HG03442 (cell line): Measurements from ENCODE around the gene EML4.
"Not testable (repeated sequence)": the region's sequence is repeated elsewhere in the genome, so short reads cannot be mapped to it uniquely, and the experiment has no call there.

ENCODE experiments used
- ATAC-seq: cut with Tn5 transposase; IDR thresholded peaks from one replicate; pipeline ENCODE4 v1.9.1; 2021; ENCODE audit warnings: mild to moderate bottlenecking, moderate library complexity; ENCODE audit not compliant: unreplicated experiment

Gene EML4

GRCh38 chr2:42171396-42171980 is 2.3 kb downstream of the EML4 start:
- ATAC-seq: peak; percentile 16

GRCh38 chr2:42172020-42172419 is 2.9 kb downstream of the EML4 start:
- ATAC-seq: no peak

- no peak for ATAC-seq
These were observed 3.4 kb downstream of the EML4 start for GRCh38 chr2:42172566-42172965.

- not testable (repeated sequence) for ATAC-seq
These were observed 4.3 kb downstream of the EML4 start for GRCh38 chr2:42173467-42173866.

- no peak for ATAC-seq
These were observed 8.0 kb downstream of the EML4 start for GRCh38 chr2:42176992-42177738.

- ATAC-seq: no peak
These were observed 9.2 kb downstream of the EML4 start for GRCh38 chr2:42178335-42178734.

GRCh38 chr2:42180300-42180699 is 11.1 kb downstream of the EML4 start:
- ATAC-seq: no peak

- ATAC-seq: no peak
These were observed 13.6 kb downstream of the EML4 start for GRCh38 chr2:42182654-42183308.

- no peak for ATAC-seq
These were observed 14.6 kb downstream of the EML4 start for GRCh38 chr2:42183775-42184174.

GRCh38 chr2:42184346-42184745 is 15.2 kb downstream of the EML4 start:
- ATAC-seq: no peak

GRCh38 chr2:42185220-42185921 is 16.2 kb downstream of the EML4 start:
- ATAC-seq: no peak

GRCh38 chr2:42186366-42186765 is 17.2 kb downstream of the EML4 start:
- no peak for ATAC-seq

- no peak for ATAC-seq
These were observed 17.9 kb downstream of the EML4 start for GRCh38 chr2:42186945-42187632.

GRCh38 chr2:42187886-42188285 is 18.7 kb downstream of the EML4 start:
- no peak for ATAC-seq

GRCh38 chr2:42189235-42189566 is 20.0 kb downstream of the EML4 start:
- no peak for ATAC-seq

- ATAC-seq: no peak
These were observed 21.0 kb downstream of the EML4 start for GRCh38 chr2:42190191-42190590.

- no peak for ATAC-seq
These were observed 22.3 kb downstream of the EML4 start for GRCh38 chr2:42191285-42192009.

GRCh38 chr2:42192010-42192373 is 22.8 kb downstream of the EML4 start:
- ATAC-seq: no peak

GRCh38 chr2:42192652-42193566 is 23.8 kb downstream of the EML4 start:
- ATAC-seq: peak; percentile 66
